AG09309 (cell line): ENCODE results near the gene WDR47.
A peak's percentile ranks its signal among the peaks of the same experiment; 100 is the strongest.
"Not testable (repeated sequence)": the region's sequence is repeated elsewhere in the genome, so short reads cannot be mapped to it uniquely, and the experiment has no call there.

Experiments
- DNase-seq: peaks from one replicate; pipeline ENCODE4 v3.0.0-alpha.2; 2010; ENCODE audit warnings: low read depth
- H3K4me3 ChIP-seq: 2 replicates; pipeline ENCODE4 v1.5.1; 2011; ENCODE audit warnings: mild to moderate bottlenecking, low read depth, low read length, moderate library complexity; ENCODE audit not compliant: control insufficient read depth
- TF ChIP-seq, protein P1 (sequence below): IDR thresholded peaks from 2 replicates; pipeline ENCODE4 v1.5.1; 2011; ENCODE audit warnings: mild to moderate bottlenecking, low read depth, low read length, inconsistent platforms; ENCODE audit not compliant: insufficient read depth, control insufficient read depth; ENCODE audit errors: missing control alignments

The WDR47 gene

GRCh38 chr1:109040627-109040988 lies 1.3 kb downstream of the WDR47 start:
- DNase-seq: no peak
- H3K4me3 ChIP-seq: peak overlapping the region; percentile 100
- TF ChIP-seq, protein P1, sequence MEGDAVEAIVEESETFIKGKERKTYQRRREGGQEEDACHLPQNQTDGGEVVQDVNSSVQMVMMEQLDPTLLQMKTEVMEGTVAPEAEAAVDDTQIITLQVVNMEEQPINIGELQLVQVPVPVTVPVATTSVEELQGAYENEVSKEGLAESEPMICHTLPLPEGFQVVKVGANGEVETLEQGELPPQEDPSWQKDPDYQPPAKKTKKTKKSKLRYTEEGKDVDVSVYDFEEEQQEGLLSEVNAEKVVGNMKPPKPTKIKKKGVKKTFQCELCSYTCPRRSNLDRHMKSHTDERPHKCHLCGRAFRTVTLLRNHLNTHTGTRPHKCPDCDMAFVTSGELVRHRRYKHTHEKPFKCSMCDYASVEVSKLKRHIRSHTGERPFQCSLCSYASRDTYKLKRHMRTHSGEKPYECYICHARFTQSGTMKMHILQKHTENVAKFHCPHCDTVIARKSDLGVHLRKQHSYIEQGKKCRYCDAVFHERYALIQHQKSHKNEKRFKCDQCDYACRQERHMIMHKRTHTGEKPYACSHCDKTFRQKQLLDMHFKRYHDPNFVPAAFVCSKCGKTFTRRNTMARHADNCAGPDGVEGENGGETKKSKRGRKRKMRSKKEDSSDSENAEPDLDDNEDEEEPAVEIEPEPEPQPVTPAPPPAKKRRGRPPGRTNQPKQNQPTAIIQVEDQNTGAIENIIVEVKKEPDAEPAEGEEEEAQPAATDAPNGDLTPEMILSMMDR: no peak

DNA sequence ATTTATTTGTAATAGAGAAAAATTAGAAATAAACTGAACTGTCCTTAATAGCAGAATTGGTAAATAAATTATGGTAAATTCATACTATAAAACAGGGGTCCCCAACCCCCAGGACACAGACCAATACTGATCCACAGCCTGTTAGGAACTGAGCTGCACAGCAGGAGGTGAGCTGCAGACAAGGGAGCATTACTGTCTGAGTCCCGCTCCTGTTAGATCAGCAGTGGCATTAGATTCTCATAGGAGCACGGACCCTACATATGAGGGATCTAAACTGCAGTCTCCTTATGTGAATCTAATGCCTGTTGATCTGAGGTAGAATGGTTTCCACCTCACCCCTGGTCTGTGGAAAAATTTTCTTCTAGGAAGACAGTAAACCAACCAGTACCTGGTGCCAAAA lies 7.5 kb downstream of the WDR47 start:
- TF ChIP-seq, protein P1: no peak
- H3K4me3 ChIP-seq: no peak overlapping the region
- DNase-seq: no peak

GRCh38 chr1:109029493-109029892 lies 12.4 kb downstream of the WDR47 start:
- not testable (repeated sequence) for H3K4me3 ChIP-seq, DNase-seq

DNA sequence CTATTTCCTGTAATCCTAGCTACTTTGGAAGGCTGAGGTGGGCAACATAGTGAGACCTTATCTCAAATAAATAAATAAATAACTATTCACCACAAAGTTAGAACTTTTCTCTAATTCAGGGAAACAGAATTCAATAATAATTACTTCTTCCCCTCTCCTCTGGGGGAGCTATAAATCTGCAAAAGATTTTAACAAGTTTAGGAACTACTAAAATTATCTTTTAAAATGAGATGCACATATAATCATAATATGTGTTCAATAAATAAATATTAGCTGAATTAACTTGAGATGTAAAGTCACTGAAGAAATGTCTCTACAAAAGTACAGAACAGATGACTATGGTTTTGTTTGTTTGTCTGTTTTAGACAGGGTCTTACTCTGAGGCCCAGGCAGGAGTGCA lies 14.1 kb downstream of the WDR47 start:
- TF ChIP-seq, protein P1: peak; percentile 4
- DNase-seq: no peak
- H3K4me3 ChIP-seq: no peak overlapping the region

- TF ChIP-seq, protein P1: no peak
- DNase-seq: no peak
- H3K4me3 ChIP-seq: no peak overlapping the region
Observed at GRCh38 chr1:109025694-109026093, 16.2 kb downstream of the WDR47 start.

- TF ChIP-seq, protein P1: no peak
- H3K4me3 ChIP-seq: no peak overlapping the region
- DNase-seq: no peak
Observed at GRCh38 chr1:109024646-109025045, 17.3 kb downstream of the WDR47 start.

- no peak for DNase-seq
- H3K4me3 ChIP-seq: no peak overlapping the region
- TF ChIP-seq, protein P1: no peak
Observed at GRCh38 chr1:109020693-109021257, 21.1 kb downstream of the WDR47 start.

DNA sequence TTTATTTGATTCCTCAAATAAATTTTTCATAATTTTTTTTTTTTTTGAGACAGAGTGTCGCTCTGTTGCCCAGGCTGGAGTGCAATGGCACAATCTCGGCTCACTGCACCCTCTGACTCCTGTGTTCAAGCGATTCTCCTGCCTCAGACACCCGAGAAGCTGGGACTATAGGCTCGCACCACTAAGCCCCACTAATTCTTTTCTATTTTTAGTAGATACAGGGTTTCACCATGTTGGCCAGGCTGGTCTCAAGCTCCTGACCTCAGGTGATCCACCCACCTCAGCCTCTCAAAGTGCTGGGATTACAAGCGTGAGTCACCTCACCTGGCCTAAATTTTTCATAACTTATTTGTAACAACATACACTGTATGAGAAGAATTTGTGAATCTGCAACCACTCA lies 24.2 kb downstream of the WDR47 start:
- H3K4me3 ChIP-seq, DNase-seq: not testable (repeated sequence)
